ENCODE data around the gene AKAP7.
"Not testable (repeated sequence)": the region's sequence is repeated elsewhere in the genome, so short reads cannot be mapped to it uniquely, and the experiment has no call there.

AKAP7 gene

GRCh38 chr6:131317516-131317915 lies 182.2 kb downstream of the AKAP7 start:
- H3K36me3 ChIP-seq (ENCODE audit: insufficient read depth, low read length): no peaks in the 10 kb centered on the region
- H2AFZ ChIP-seq (ENCODE audit: low read length, unreplicated experiment): no peak overlapping the region
- H3K4me3 ChIP-seq (ENCODE audit: low read depth, low read length): no peak overlapping the region
- no peaks in the 10 kb centered on the region for H3K27me3 ChIP-seq (ENCODE audit: insufficient read depth, low read length)
- no peaks in the 10 kb centered on the region for H3K4me1 ChIP-seq (ENCODE audit: control insufficient read depth, insufficient read depth, low read length, unreplicated experiment)
- H3K79me2 ChIP-seq (ENCODE audit: control insufficient read depth, insufficient read depth, low read length, unreplicated experiment): no peaks in the 10 kb centered on the region
- no peak overlapping the region for H3K27ac ChIP-seq (ENCODE audit: low read depth, low read length)

GRCh38 chr6:131321589-131321988 lies 186.3 kb downstream of the AKAP7 start:
- no peaks in the 10 kb centered on the region for H3K36me3 ChIP-seq (ENCODE audit: insufficient read depth, low read length)
- H3K27me3 ChIP-seq (ENCODE audit: insufficient read depth, low read length): no peaks in the 10 kb centered on the region
- no peak overlapping the region for H2AFZ ChIP-seq (ENCODE audit: low read length, unreplicated experiment)
- H3K4me3 ChIP-seq (ENCODE audit: low read depth, low read length): no peak overlapping the region
- H3K27ac ChIP-seq (ENCODE audit: low read depth, low read length): no peak overlapping the region
- no peaks in the 10 kb centered on the region for H3K79me2 ChIP-seq (ENCODE audit: control insufficient read depth, insufficient read depth, low read length, unreplicated experiment)
- H3K4me1 ChIP-seq (ENCODE audit: control insufficient read depth, insufficient read depth, low read length, unreplicated experiment): no peaks in the 10 kb centered on the region

GRCh38 chr6:131322125-131322524 lies 186.9 kb downstream of the AKAP7 start:
- Histone ChIP-seq H2AFZ (ENCODE audit: low read length, unreplicated experiment) (no peak overlapping the region), H3K4me3 (ENCODE audit: low read depth, low read length) (no peak overlapping the region), H3K36me3 (ENCODE audit: insufficient read depth, low read length) (no peaks in the 10 kb centered on the region), H3K4me1 (ENCODE audit: control insufficient read depth, insufficient read depth, low read length, unreplicated experiment) (no peaks in the 10 kb centered on the region), H3K27ac (ENCODE audit: low read depth, low read length) (no peak overlapping the region), H3K79me2 (ENCODE audit: control insufficient read depth, insufficient read depth, low read length, unreplicated experiment) (no peaks in the 10 kb centered on the region), H3K27me3 (ENCODE audit: insufficient read depth, low read length) (no peaks in the 10 kb centered on the region)

GRCh38 chr6:131325669-131326068 lies 190.4 kb downstream of the AKAP7 start:
- H3K27me3 ChIP-seq (ENCODE audit: insufficient read depth, low read length); H3K4me3 ChIP-seq (ENCODE audit: low read depth, low read length); H3K79me2 ChIP-seq (ENCODE audit: control insufficient read depth, insufficient read depth, low read length, unreplicated experiment); H3K36me3 ChIP-seq (ENCODE audit: insufficient read depth, low read length); H2AFZ ChIP-seq (ENCODE audit: low read length, unreplicated experiment); H3K4me1 ChIP-seq (ENCODE audit: control insufficient read depth, insufficient read depth, low read length, unreplicated experiment); H3K27ac ChIP-seq (ENCODE audit: low read depth, low read length): not testable (repeated sequence)

GRCh38 chr6:131328727-131329126 lies 193.5 kb downstream of the AKAP7 start:
- not testable (repeated sequence) for H3K36me3 ChIP-seq (ENCODE audit: insufficient read depth, low read length); H3K27me3 ChIP-seq (ENCODE audit: insufficient read depth, low read length); H3K79me2 ChIP-seq (ENCODE audit: control insufficient read depth, insufficient read depth, low read length, unreplicated experiment); H3K4me3 ChIP-seq (ENCODE audit: low read depth, low read length); H2AFZ ChIP-seq (ENCODE audit: low read length, unreplicated experiment); H3K4me1 ChIP-seq (ENCODE audit: control insufficient read depth, insufficient read depth, low read length, unreplicated experiment); H3K27ac ChIP-seq (ENCODE audit: low read depth, low read length)

GRCh38 chr6:131331151-131331550 lies 195.9 kb downstream of the AKAP7 start:
- H3K36me3 ChIP-seq (ENCODE audit: insufficient read depth, low read length): no peaks in the 10 kb centered on the region
- no peak overlapping the region for H2AFZ ChIP-seq (ENCODE audit: low read length, unreplicated experiment)
- H3K4me3 ChIP-seq (ENCODE audit: low read depth, low read length): no peak overlapping the region
- H3K4me1 ChIP-seq (ENCODE audit: control insufficient read depth, insufficient read depth, low read length, unreplicated experiment): no peaks in the 10 kb centered on the region
- H3K79me2 ChIP-seq (ENCODE audit: control insufficient read depth, insufficient read depth, low read length, unreplicated experiment): no peaks in the 10 kb centered on the region
- no peak overlapping the region for H3K27ac ChIP-seq (ENCODE audit: low read depth, low read length)
- H3K27me3 ChIP-seq (ENCODE audit: insufficient read depth, low read length): no peaks in the 10 kb centered on the region

- no peaks in the 10 kb centered on the region for H3K27me3 ChIP-seq (ENCODE audit: insufficient read depth, low read length)
- no peak overlapping the region for H3K4me3 ChIP-seq (ENCODE audit: low read depth, low read length)
- no peak overlapping the region for H2AFZ ChIP-seq (ENCODE audit: low read length, unreplicated experiment)
- H3K27ac ChIP-seq (ENCODE audit: low read depth, low read length): no peak overlapping the region
- H3K4me1 ChIP-seq (ENCODE audit: control insufficient read depth, insufficient read depth, low read length, unreplicated experiment): no peaks in the 10 kb centered on the region
- H3K36me3 ChIP-seq (ENCODE audit: insufficient read depth, low read length): no peaks in the 10 kb centered on the region
- H3K79me2 ChIP-seq (ENCODE audit: control insufficient read depth, insufficient read depth, low read length, unreplicated experiment): no peaks in the 10 kb centered on the region
These were observed 196.9 kb downstream of the AKAP7 start for GRCh38 chr6:131331873-131332781.
